HepG2 (cell line): ENCODE data around the gene HTR1E. TPM values are rescaled to one million over a fixed set of nuclear protein-coding genes. Genes with fewer than 3 reads are reported as not detected.

Experiments used
- ATAC-seq: fragments of 200-7000 bp; cut with Tn5 transposase; 3 replicates; pipeline ENCODE4 v1.9.1; 2020; ENCODE audit warnings: mild to moderate bottlenecking, moderate library complexity
- BruUV-seq: library from RNA; stranded (reverse); fragments of 400-500 nt; replicated peaks from 2 replicates; lab custom pipeline; 2021; lab: Mats Ljungman, UMichigan
- CTCF ChIA-PET: fragments of 300-600 bp; formaldehyde crosslinking; extraction: SDS; loops from one replicate; lab custom pipeline; 2021; ENCODE audit warnings: low total read pairs, inconsistent platforms, low intra/inter-chr PET ratio; lab: Yijun Ruan, JAX
- POLR2A ChIA-PET: fragments of 350-600 bp; sonication (Branson Sonifier 250); formaldehyde crosslinking; loops from one replicate; lab custom pipeline; 2020; ENCODE audit warnings: antibody characterized with exemption, inconsistent platforms; lab: Yijun Ruan, JAX
- DNase-seq: peaks from one replicate; pipeline ENCODE4 v3.0.0-alpha.2; 2015; ENCODE audit warnings: low spot score
- FAIRE-seq: peaks from 3 replicates; lab custom pipeline; 2011; peaks lifted over from hg19 to GRCh38; lab: Jason Lieb, UNC
- H2AFZ ChIP-seq: one replicate; pipeline ENCODE4 v1.6.1; 2011; ENCODE audit warnings: low read length, inconsistent platforms
- H3K27ac ChIP-seq: fragments of 300-600 bp; 3 replicates; pipeline ENCODE4 v1.8.0; 2011; ENCODE audit warnings: mixed run types, mild to moderate bottlenecking, mixed read lengths, low read length, inconsistent platforms; ENCODE audit not compliant: insufficient read depth; ENCODE audit errors: extremely low read length
- H3K27me3 ChIP-seq, 2 experiments: fragments of 200-600 bp in 1 of 2; 2 replicates in 1 of 2; 3 replicates in 1 of 2; pipeline versions ENCODE4 v1.6.0 to v1.8.0; 2011; ENCODE audit warnings: low read length in 2 of 2, mild to moderate bottlenecking in 2 of 2, moderate library complexity in 2 of 2, inconsistent platforms in 1 of 2; ENCODE audit not compliant: insufficient read depth in 2 of 2, control insufficient read depth in 1 of 2
- H3K36me3 ChIP-seq, 2 experiments: fragments of 200-600 bp in 1 of 2; replicated peaks in 1 of 2; 2 replicates in 1 of 2; 3 replicates in 1 of 2; pipeline versions ENCODE4 v1.5.1 to v1.8.0; 2011; ENCODE audit warnings: low read length in 2 of 2, inconsistent platforms in 1 of 2; ENCODE audit not compliant: insufficient read depth in 2 of 2, control insufficient read depth in 1 of 2
- H3K4me1 ChIP-seq: 2 replicates; pipeline ENCODE4 v1.5.1; 2012; ENCODE audit warnings: low read length, inconsistent platforms; ENCODE audit not compliant: insufficient read depth
- H3K4me2 ChIP-seq: 2 replicates; pipeline ENCODE4 v1.6.0; 2011; ENCODE audit warnings: low read depth, low read length, inconsistent platforms
- H3K4me3 ChIP-seq, 3 experiments: fragments of 200-600 bp in 1 of 3; sonication (generic), shearing (Covaris generic) in 1 of 3; replicated peaks in 1 of 3; 2 replicates each; pipeline ENCODE4 v1.5.1; 2011 to 2016; ENCODE audit warnings: low read length in 3 of 3, inconsistent platforms in 2 of 3, low read depth in 2 of 3, mild to moderate bottlenecking in 2 of 3, control low read depth in 1 of 3, mixed read lengths in 1 of 3; ENCODE audit not compliant: insufficient read depth in 1 of 3
- H3K79me2 ChIP-seq: one replicate; pipeline ENCODE4 v1.6.1; 2011; ENCODE audit warnings: low read length, inconsistent platforms; ENCODE audit not compliant: insufficient read depth
- H3K9ac ChIP-seq: 2 replicates; pipeline ENCODE4 v1.6.0; 2011; ENCODE audit warnings: mild to moderate bottlenecking, low read depth, low read length, inconsistent platforms; ENCODE audit not compliant: insufficient read depth
- H3K9me3 ChIP-seq: 2 replicates; pipeline ENCODE4 v1.5.1; 2012; ENCODE audit warnings: mild to moderate bottlenecking, low read length
- H4K20me1 ChIP-seq: 2 replicates; pipeline ENCODE4 v1.6.0; 2011; ENCODE audit warnings: inconsistent platforms, mild to moderate bottlenecking, low read length, moderate library complexity; ENCODE audit not compliant: insufficient read depth
- NRL ChIP-seq: sonication (generic); formaldehyde crosslinking; IDR thresholded peaks from 2 replicates; pipeline ENCODE4 v1.5.0; 2020; ENCODE audit warnings: missing genetic modification reagents, mild to moderate bottlenecking, moderate library complexity, borderline replicate concordance
- ZNF451 ChIP-seq: sonication (generic); formaldehyde crosslinking; IDR thresholded peaks from 2 replicates; pipeline ENCODE4 v1.5.0; 2020; ENCODE audit warnings: mild to moderate bottlenecking, missing genetic modification reagents
- ZNF503 ChIP-seq: sonication (generic); formaldehyde crosslinking; IDR thresholded peaks from 2 replicates; pipeline ENCODE4 v1.4.0; 2020; ENCODE audit warnings: missing genetic modification reagents
- WGBS: methylation state at CpG from one replicate; pipeline ENCODE4 v1.1.6; 2017; ENCODE audit warnings: low lambda C conversion rate; 5-methylcytosine and 5-hydroxymethylcytosine counted together
- in situ Hi-C: cut with HindIII; loops from 2 replicates; pipeline ENCODE4 v1.10.0; 2017; ENCODE audit warnings: low pct_unique_long_range_greater_than_20kb; ENCODE audit not compliant: extremely low pct_ligation_motif_present
- intact Hi-C: fragments of 100-400 bp; cut with micrococcal nuclease; formaldehyde crosslinking; loops from one replicate; pipeline ENCODE4 v1.10.0; 2022; ENCODE audit not compliant: unreplicated experiment
- polyA plus RNA-seq, 8 experiments: library from polyadenylated mRNA; depleted of rRNA in 3 of 8; stranded (reverse) in 7 of 8; unstranded in 1 of 8; fragments of >200 nt; fragmentation: Illumina TruSeq in 4 of 8; extraction: Trizol in 4 of 8; gene quantifications; 2 replicates each; pipeline versions ENCODE4 v1.2.1 to v1.2.3, GENCODE V29; 2011 to 2016; ENCODE audit warnings: low read depth in 4 of 8, missing spikeins in 1 of 8, mixed read lengths in 1 of 8; ENCODE audit not compliant: insufficient read depth in 1 of 8
- total RNA-seq, 5 experiments: library from RNA; depleted of rRNA; stranded (reverse); fragments of >200 nt; fragmentation: Illumina TruSeq; extraction: Trizol; gene quantifications; 2 replicates each; pipeline ENCODE4 v1.2.3, GENCODE V29; 2016; ENCODE audit warnings: low read depth in 1 of 5
- TF ChIP-seq, protein P1 (sequence below): sonication (generic); formaldehyde crosslinking; IDR thresholded peaks from 2 replicates; pipeline ENCODE4 v1.4.0; 2020; ENCODE audit warnings: mild to moderate bottlenecking, missing genetic modification reagents
- TF ChIP-seq, protein P2 (sequence below): sonication (generic); formaldehyde crosslinking; IDR thresholded peaks from 2 replicates; pipeline ENCODE4 v1.5.0; 2020; ENCODE audit warnings: mild to moderate bottlenecking, missing genetic modification reagents, borderline replicate concordance

Gene HTR1E
- total and polyA plus RNA-seq, 2 of the 13 experiments (the other 11 are each of a cell fraction or from before 2014, with no cell fraction given), result not detected

GRCh38 chr6:86966271-86966670, 28.9 kb downstream of the HTR1E start:
- Histone ChIP-seq H3K4me2 (no peak overlapping the region), H3K79me2 (no peaks in the 10 kb centered on the region), H3K9ac (no peak overlapping the region), H3K27ac (no peak overlapping the region), H3K9me3 (no peaks in the 10 kb centered on the region), H3K27me3 (no peaks in the 10 kb centered on the region), H3K36me3 (no peaks in the 10 kb centered on the region), H4K20me1 (no peaks in the 10 kb centered on the region), H3K4me1 (no peaks in the 10 kb centered on the region), H3K4me3 (no peak overlapping the region), H2AFZ (no peak overlapping the region)
- no peak for ATAC-seq
- in situ Hi-C loops (no loop called here), intact Hi-C loops (no loop called here)
- no peak for FAIRE-seq
- ChIA-PET POLR2A (no interaction called here), CTCF (no interaction called here)
- WGBS, result 0% methylated on average over 1 of the region's 1 CpG
- DNase-seq, result no peak
- BruUV-seq, result no TSS peak
- TF ChIP-seq NRL (CRISPR knock-in tag) (no peak), ZNF451 (CRISPR knock-in tag) (no peak), ZNF503 (no peak)
- TF ChIP-seq, protein P1, sequence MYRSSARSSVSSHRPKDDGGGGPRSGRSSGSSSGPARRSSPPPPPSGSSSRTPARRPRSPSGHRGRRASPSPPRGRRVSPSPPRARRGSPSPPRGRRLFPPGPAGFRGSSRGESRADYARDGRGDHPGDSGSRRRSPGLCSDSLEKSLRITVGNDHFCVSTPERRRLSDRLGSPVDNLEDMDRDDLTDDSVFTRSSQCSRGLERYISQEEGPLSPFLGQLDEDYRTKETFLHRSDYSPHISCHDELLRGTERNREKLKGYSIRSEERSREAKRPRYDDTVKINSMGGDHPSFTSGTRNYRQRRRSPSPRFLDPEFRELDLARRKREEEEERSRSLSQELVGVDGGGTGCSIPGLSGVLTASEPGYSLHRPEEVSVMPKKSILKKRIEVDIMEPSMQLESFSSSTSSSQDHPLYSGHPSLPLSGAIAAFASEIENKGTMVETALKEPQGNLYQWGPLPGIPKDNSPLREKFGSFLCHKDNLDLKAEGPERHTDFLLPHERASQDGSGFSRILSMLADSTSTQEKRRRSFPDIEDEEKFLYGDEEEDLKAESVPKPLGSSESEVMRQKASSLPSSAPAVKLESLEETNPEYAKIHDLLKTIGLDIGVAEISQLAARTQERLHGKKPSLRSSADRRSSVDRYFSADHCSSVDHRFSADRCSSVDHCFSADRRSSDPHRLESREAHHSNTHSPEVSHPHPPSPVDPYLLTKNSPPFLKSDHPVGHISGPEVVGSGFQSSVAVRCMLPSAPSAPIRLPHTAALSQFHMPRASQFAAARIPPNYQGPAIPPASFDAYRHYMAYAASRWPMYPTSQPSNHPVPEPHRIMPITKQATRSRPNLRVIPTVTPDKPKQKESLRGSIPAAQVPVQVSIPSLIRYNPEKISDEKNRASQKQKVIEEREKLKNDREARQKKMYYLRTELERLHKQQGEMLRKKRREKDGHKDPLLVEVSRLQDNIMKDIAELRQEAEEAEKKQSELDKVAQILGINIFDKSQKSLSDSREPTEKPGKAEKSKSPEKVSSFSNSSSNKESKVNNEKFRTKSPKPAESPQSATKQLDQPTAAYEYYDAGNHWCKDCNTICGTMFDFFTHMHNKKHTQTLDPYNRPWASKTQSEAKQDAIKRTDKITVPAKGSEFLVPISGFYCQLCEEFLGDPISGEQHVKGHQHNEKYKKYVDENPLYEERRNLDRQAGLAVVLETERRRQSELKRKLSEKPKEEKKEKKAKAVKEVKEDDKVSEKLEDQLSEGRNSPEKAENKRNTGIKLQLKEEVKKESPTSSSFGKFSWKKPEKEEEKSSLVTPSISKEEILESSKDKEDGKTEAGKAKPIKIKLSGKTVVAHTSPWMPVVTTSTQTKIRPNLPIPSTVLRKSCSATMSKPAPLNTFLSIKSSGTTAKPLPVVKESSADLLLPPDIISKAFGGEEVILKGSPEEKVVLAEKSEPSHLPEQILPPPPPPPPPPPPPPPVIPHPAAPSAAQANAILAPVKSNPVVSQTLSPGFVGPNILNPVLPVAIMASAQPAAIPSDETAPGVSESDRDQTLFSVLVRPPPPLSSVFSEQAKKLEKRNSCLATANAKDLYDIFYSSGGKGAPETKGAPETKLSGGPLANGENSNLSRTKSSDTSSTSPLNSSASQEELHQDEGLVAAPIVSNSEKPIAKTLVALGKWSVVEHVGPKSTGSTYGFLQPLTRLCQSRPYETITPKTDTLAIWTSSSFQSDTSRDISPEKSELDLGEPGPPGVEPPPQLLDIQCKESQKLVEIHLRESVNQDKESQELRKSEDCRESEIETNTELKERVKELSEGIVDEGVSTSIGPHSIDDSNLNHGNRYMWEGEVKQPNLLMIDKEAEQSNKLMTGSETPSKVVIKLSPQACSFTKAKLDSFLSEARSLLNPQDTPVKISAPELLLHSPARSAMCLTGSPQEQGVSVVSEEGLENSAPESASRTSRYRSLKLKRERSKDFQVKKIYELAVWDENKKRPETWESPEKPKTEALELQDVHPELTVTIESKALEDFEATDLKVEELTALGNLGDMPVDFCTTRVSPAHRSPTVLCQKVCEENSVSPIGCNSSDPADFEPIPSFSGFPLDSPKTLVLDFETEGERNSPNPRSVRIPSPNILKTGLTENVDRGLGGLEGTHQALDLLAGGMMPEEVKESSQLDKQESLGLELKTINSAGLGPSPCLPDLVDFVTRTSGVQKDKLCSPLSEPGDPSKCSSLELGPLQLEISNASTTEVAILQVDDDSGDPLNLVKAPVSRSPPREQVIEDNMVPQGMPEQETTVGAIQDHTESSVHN (CRISPR knock-in tag), result no peak
- TF ChIP-seq, protein P2, sequence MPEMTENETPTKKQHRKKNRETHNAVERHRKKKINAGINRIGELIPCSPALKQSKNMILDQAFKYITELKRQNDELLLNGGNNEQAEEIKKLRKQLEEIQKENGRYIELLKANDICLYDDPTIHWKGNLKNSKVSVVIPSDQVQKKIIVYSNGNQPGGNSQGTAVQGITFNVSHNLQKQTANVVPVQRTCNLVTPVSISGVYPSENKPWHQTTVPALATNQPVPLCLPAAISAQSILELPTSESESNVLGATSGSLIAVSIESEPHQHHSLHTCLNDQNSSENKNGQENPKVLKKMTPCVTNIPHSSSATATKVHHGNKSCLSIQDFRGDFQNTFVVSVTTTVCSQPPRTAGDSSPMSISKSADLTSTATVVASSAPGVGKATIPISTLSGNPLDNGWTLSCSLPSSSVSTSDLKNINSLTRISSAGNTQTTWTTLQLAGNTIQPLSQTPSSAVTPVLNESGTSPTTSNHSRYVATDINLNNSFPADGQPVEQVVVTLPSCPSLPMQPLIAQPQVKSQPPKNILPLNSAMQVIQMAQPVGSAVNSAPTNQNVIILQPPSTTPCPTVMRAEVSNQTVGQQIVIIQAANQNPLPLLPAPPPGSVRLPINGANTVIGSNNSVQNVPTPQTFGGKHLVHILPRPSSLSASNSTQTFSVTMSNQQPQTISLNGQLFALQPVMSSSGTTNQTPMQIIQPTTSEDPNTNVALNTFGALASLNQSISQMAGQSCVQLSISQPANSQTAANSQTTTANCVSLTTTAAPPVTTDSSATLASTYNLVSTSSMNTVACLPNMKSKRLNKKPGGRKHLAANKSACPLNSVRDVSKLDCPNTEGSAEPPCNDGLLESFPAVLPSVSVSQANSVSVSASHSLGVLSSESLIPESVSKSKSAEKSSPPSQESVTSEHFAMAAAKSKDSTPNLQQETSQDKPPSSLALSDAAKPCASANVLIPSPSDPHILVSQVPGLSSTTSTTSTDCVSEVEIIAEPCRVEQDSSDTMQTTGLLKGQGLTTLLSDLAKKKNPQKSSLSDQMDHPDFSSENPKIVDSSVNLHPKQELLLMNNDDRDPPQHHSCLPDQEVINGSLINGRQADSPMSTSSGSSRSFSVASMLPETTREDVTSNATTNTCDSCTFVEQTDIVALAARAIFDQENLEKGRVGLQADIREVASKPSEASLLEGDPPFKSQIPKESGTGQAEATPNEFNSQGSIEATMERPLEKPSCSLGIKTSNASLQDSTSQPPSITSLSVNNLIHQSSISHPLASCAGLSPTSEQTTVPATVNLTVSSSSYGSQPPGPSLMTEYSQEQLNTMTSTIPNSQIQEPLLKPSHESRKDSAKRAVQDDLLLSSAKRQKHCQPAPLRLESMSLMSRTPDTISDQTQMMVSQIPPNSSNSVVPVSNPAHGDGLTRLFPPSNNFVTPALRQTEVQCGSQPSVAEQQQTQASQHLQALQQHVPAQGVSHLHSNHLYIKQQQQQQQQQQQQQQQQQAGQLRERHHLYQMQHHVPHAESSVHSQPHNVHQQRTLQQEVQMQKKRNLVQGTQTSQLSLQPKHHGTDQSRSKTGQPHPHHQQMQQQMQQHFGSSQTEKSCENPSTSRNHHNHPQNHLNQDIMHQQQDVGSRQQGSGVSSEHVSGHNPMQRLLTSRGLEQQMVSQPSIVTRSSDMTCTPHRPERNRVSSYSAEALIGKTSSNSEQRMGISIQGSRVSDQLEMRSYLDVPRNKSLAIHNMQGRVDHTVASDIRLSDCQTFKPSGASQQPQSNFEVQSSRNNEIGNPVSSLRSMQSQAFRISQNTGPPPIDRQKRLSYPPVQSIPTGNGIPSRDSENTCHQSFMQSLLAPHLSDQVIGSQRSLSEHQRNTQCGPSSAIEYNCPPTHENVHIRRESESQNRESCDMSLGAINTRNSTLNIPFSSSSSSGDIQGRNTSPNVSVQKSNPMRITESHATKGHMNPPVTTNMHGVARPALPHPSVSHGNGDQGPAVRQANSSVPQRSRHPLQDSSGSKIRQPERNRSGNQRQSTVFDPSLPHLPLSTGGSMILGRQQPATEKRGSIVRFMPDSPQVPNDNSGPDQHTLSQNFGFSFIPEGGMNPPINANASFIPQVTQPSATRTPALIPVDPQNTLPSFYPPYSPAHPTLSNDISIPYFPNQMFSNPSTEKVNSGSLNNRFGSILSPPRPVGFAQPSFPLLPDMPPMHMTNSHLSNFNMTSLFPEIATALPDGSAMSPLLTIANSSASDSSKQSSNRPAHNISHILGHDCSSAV (CRISPR knock-in tag), result no peak
